ENCODE results near the gene SLC6A6.

SLC6A6 gene

GRCh38 chr3:14373753-14374376, 28.5 kb upstream of the SLC6A6 start:
- no peak for DNase-seq

GRCh38 chr3:14374444-14374883, 27.9 kb upstream of the SLC6A6 start:
- no peak for DNase-seq

- no peak for DNase-seq
Measured at GRCh38 chr3:14375192-14375591, 27.2 kb upstream of the SLC6A6 start.

GRCh38 chr3:14376348-14377043, 25.9 kb upstream of the SLC6A6 start:
- DNase-seq: no peak

GRCh38 chr3:14377044-14377837, 25.2 kb upstream of the SLC6A6 start:
- no peak for DNase-seq

GRCh38 chr3:14377838-14378169, 24.6 kb upstream of the SLC6A6 start:
- no peak for DNase-seq

- no peak for DNase-seq
Measured at GRCh38 chr3:14378415-14378814, 24.0 kb upstream of the SLC6A6 start.

GRCh38 chr3:14379843-14380242, 22.6 kb upstream of the SLC6A6 start:
- no peak for DNase-seq

GRCh38 chr3:14386254-14386653, 16.2 kb upstream of the SLC6A6 start:
- no peak for DNase-seq

GRCh38 chr3:14388201-14388600, 14.2 kb upstream of the SLC6A6 start:
- DNase-seq: no peak

- DNase-seq: no peak
Measured at GRCh38 chr3:14389166-14389606, 13.2 kb upstream of the SLC6A6 start.

GRCh38 chr3:14389716-14390115, 12.7 kb upstream of the SLC6A6 start:
- DNase-seq: no peak

- DNase-seq: peak; percentile 21
Measured at GRCh38 chr3:14391033-14391432, 11.4 kb upstream of the SLC6A6 start.

- DNase-seq: no peak
Measured at GRCh38 chr3:14392231-14392630, 10.2 kb upstream of the SLC6A6 start.

- no peak for DNase-seq
Measured at GRCh38 chr3:14392803-14393319, 9.5 kb upstream of the SLC6A6 start.

GRCh38 chr3:14393440-14394106, 8.8 kb upstream of the SLC6A6 start:
- DNase-seq: no peak

- no peak for DNase-seq
Measured at GRCh38 chr3:14396031-14396692, 6.2 kb upstream of the SLC6A6 start.

GRCh38 chr3:14397046-14397445, 5.4 kb upstream of the SLC6A6 start:
- DNase-seq: no peak

- DNase-seq: no peak
Measured at GRCh38 chr3:14397531-14397930, 4.9 kb upstream of the SLC6A6 start.

GRCh38 chr3:14397940-14398796, 4.2 kb upstream of the SLC6A6 start:
- DNase-seq: no peak

GRCh38 chr3:14398797-14399106, 3.7 kb upstream of the SLC6A6 start:
- no peak for DNase-seq
